Keratinocyte (primary cell): Measurements from ENCODE around the gene RAPGEF4. TPM values are rescaled to one million over a fixed set of nuclear protein-coding genes. Genes with fewer than 3 reads are reported as not detected.

Source experiments
- DNase-seq: peaks from one replicate; pipeline ENCODE4 v3.0.0-alpha.2; 2011; ENCODE audit warnings: low read depth, missing footprints, low spot score
- FAIRE-seq: peaks from 2 replicates; lab custom pipeline; 2011; peaks lifted over from hg19 to GRCh38; lab: Jason Lieb, UNC
- H2AFZ ChIP-seq: 2 replicates; pipeline ENCODE4 v1.6.0; 2012; ENCODE audit warnings: low read length, control low read depth, inconsistent platforms; ENCODE audit not compliant: control insufficient read depth
- H3K27ac ChIP-seq: 2 replicates; pipeline ENCODE4 v1.5.1; 2011; ENCODE audit warnings: low read length; ENCODE audit not compliant: control insufficient read depth, insufficient read depth
- H3K27me3 ChIP-seq: 3 replicates; pipeline ENCODE4 v1.6.0; 2011; ENCODE audit warnings: low read length; ENCODE audit not compliant: control insufficient read depth, insufficient read depth; ENCODE audit errors: extremely low read depth
- H3K36me3 ChIP-seq, 2 experiments: 2 replicates in 1 of 2; 3 replicates in 1 of 2; pipeline ENCODE4 v1.5.1; 2011; ENCODE audit warnings: low read length in 2 of 2, mild to moderate bottlenecking in 1 of 2; ENCODE audit not compliant: control insufficient read depth in 2 of 2, insufficient read depth in 2 of 2; ENCODE audit errors: extremely low read depth in 1 of 2
- H3K4me1 ChIP-seq: 3 replicates; pipeline ENCODE4 v1.5.1; 2011; ENCODE audit warnings: low read length; ENCODE audit not compliant: control insufficient read depth, insufficient read depth; ENCODE audit errors: extremely low read depth
- H3K4me2 ChIP-seq: 3 replicates; pipeline ENCODE4 v1.6.0; 2011; ENCODE audit warnings: low read depth, low read length; ENCODE audit not compliant: control insufficient read depth, insufficient read depth; ENCODE audit errors: extremely low read depth
- H3K4me3 ChIP-seq, 3 experiments: fragments of 200-600 bp in 1 of 3; sonication (generic) in 1 of 3; 2 replicates in 2 of 3; 3 replicates in 1 of 3; pipeline ENCODE4 v1.5.1; 2011 to 2016; ENCODE audit warnings: low read length in 3 of 3, mild to moderate bottlenecking in 3 of 3, control low read depth in 2 of 3, inconsistent platforms in 1 of 3, low read depth in 1 of 3, mixed read lengths in 1 of 3, mixed run types in 1 of 3, moderate library complexity in 1 of 3; ENCODE audit not compliant: control insufficient read depth in 2 of 3, insufficient read depth in 2 of 3; ENCODE audit errors: extremely low read depth in 1 of 3
- H3K79me2 ChIP-seq: 2 replicates; pipeline ENCODE4 v1.6.0; 2012; ENCODE audit warnings: low read length; ENCODE audit not compliant: control insufficient read depth, insufficient read depth
- H3K9ac ChIP-seq: 3 replicates; pipeline ENCODE4 v1.6.0; 2011; ENCODE audit warnings: low read length; ENCODE audit not compliant: control insufficient read depth, insufficient read depth; ENCODE audit errors: extremely low read depth
- H3K9me1 ChIP-seq: 3 replicates; pipeline ENCODE4 v1.6.0; 2011; ENCODE audit warnings: low read length; ENCODE audit not compliant: control insufficient read depth, insufficient read depth; ENCODE audit errors: extremely low read depth
- H3K9me3 ChIP-seq: 2 replicates; pipeline ENCODE4 v1.5.1; 2012; ENCODE audit warnings: low read depth, low read length; ENCODE audit not compliant: control insufficient read depth
- H4K20me1 ChIP-seq: 3 replicates; pipeline ENCODE4 v1.6.0; 2011; ENCODE audit warnings: low read length; ENCODE audit not compliant: control insufficient read depth, insufficient read depth; ENCODE audit errors: extremely low read depth
- CTCF ChIP-seq, 3 experiments: IDR thresholded peaks in 1 of 3; conservative IDR thresholded peaks in 1 of 3; optimal IDR thresholded peaks in 1 of 3; 2 replicates in 2 of 3; 3 replicates in 1 of 3; pipeline versions ENCODE3 to v1.5.1; 2011; ENCODE audit warnings: low read length in 3 of 3, mild to moderate bottlenecking in 3 of 3, moderate library complexity in 2 of 3, control low read depth in 1 of 3, inconsistent platforms in 1 of 3; ENCODE audit not compliant: insufficient read depth in 2 of 3; ENCODE audit errors: extremely low read depth in 1 of 3
- EZH2 ChIP-seq: IDR thresholded peaks from one replicate; pipeline ENCODE4 v1.6.1; 2012; ENCODE audit warnings: inconsistent platforms, mild to moderate bottlenecking, low read length, moderate library complexity
- dilution Hi-C: fragments of 300-500 bp; cut with MboI; formaldehyde crosslinking; loops from one replicate; pipeline ENCODE4 v1.7.0; 2020; ENCODE audit warnings: low sequenced_read_pairs; ENCODE audit not compliant: extremely low pct_ligation_motif_present
- polyA plus RNA-seq, 5 experiments: library from polyadenylated mRNA; depleted of rRNA in 3 of 5; stranded (reverse) in 3 of 5; stranded (forward) in 1 of 5; unstranded in 1 of 5; fragments of >200 nt; gene quantifications; 1 replicate in 1 of 5; 2 replicates in 3 of 5; 3 replicates in 1 of 5; pipeline versions ENCODE4 v1.2.1 to v1.2.3, GENCODE V29; 2011 to 2012; ENCODE audit warnings: missing spikeins in 2 of 5, low read depth in 1 of 5, low replicate concordance in 1 of 5

Gene RAPGEF4
- polyA plus RNA-seq, 1 donor (not counting 4 experiments of a cell fraction or from before 2014, with no cell fraction given), result 1.6 TPM

GRCh38 chr2:172869861-172870260 is 134.2 kb downstream of the RAPGEF4 start:
- no peaks in the 10 kb centered on the region for H3K9me1 ChIP-seq
- TF ChIP-seq CTCF (optimal IDR thresholded peaks at IDR 0.05 in 1 of 3, IDR thresholded peaks at IDR 0.05 in 1 of 3, conservative IDR thresholded peaks at IDR 0.05 in 1 of 3; ENCODE audit: extremely low read depth in 1 of 3, insufficient read depth in 2 of 3, low read length in 3 of 3), result no peak
- TF ChIP-seq EZH2, result no peak
- H3K27me3 ChIP-seq, result no peaks in the 10 kb centered on the region
- H4K20me1 ChIP-seq, result no peaks in the 10 kb centered on the region
- no peak overlapping the region for H3K27ac ChIP-seq
- FAIRE-seq (peak; percentile 86), DNase-seq (no peak)
- peak overlapping the region; percentile 23 for H2AFZ ChIP-seq
- dilution Hi-C loops, result no loop called here
- peak overlapping the region; percentile 52 for H3K4me2 ChIP-seq
- no peaks in the 10 kb centered on the region for H3K36me3 ChIP-seq
- H3K9ac ChIP-seq, result no peak overlapping the region
- H3K9me3 ChIP-seq, result no peaks in the 10 kb centered on the region
- no peak overlapping the region for H3K4me3 ChIP-seq
- H3K4me1 ChIP-seq, result peaks cover 9% of the 10 kb centered on the region
- H3K79me2 ChIP-seq, result no peaks in the 10 kb centered on the region

- Histone ChIP-seq H3K9me1 (no peaks in the 10 kb centered on the region), H3K9me3 (no peaks in the 10 kb centered on the region), H3K4me2 (no peak overlapping the region), H3K4me3 (no peak overlapping the region), H3K27ac (no peak overlapping the region), H2AFZ (no peak overlapping the region), H3K27me3 (no peaks in the 10 kb centered on the region), H3K9ac (no peak overlapping the region), H4K20me1 (no peaks in the 10 kb centered on the region), H3K79me2 (no peaks in the 10 kb centered on the region), H3K4me1 (peaks cover 9% of the 10 kb centered on the region), H3K36me3 (no peaks in the 10 kb centered on the region)
- dilution Hi-C loops, result no loop called here
- FAIRE-seq, result peak; percentile 66
- DNase-seq, result no peak
- no peak for TF ChIP-seq EZH2
- TF ChIP-seq CTCF (optimal IDR thresholded peaks at IDR 0.05 in 1 of 3, IDR thresholded peaks at IDR 0.05 in 1 of 3, conservative IDR thresholded peaks at IDR 0.05 in 1 of 3; ENCODE audit: extremely low read depth in 1 of 3, insufficient read depth in 2 of 3, low read length in 3 of 3), result no peak
Measured at GRCh38 chr2:172870396-172870795, 134.8 kb downstream of the RAPGEF4 start.
